Measurements from ENCODE around the gene THSD4.

The THSD4 gene

GRCh38 chr15:71742964-71743363 lies 627.7 kb downstream of the THSD4 start:
- no peak for DNase-seq

- peak; percentile 58 for DNase-seq
Measured at GRCh38 chr15:71743861-71744382, 628.7 kb downstream of the THSD4 start.

GRCh38 chr15:71746719-71747118 lies 631.4 kb downstream of the THSD4 start:
- no peak for DNase-seq

GRCh38 chr15:71747128-71748083 lies 632.1 kb downstream of the THSD4 start:
- DNase-seq = no peak

GRCh38 chr15:71748293-71748718 lies 633.0 kb downstream of the THSD4 start:
- no peak for DNase-seq

- DNase-seq = no peak
Measured at GRCh38 chr15:71749500-71749899, 634.2 kb downstream of the THSD4 start.

GRCh38 chr15:71752128-71752527 lies 636.9 kb downstream of the THSD4 start:
- DNase-seq = no peak

- peak; percentile 47 for DNase-seq
Measured at GRCh38 chr15:71752604-71753289, 637.5 kb downstream of the THSD4 start.

- DNase-seq = no peak
Measured at GRCh38 chr15:71753346-71753745, 638.1 kb downstream of the THSD4 start.

GRCh38 chr15:71754660-71755059 lies 639.4 kb downstream of the THSD4 start:
- DNase-seq = no peak

- no peak for DNase-seq
Measured at GRCh38 chr15:71755092-71755970, 640.1 kb downstream of the THSD4 start.

- DNase-seq = no peak
Measured at GRCh38 chr15:71756599-71757352, 641.5 kb downstream of the THSD4 start.

- DNase-seq = no peak
Measured at GRCh38 chr15:71757741-71758530, 642.7 kb downstream of the THSD4 start.

GRCh38 chr15:71758711-71759110 lies 643.4 kb downstream of the THSD4 start:
- no peak for DNase-seq

GRCh38 chr15:71760852-71761251 lies 645.6 kb downstream of the THSD4 start:
- no peak for DNase-seq

- DNase-seq = no peak
Measured at GRCh38 chr15:71761649-71762048, 646.4 kb downstream of the THSD4 start.

- no peak for DNase-seq
Measured at GRCh38 chr15:71768184-71768583, 652.9 kb downstream of the THSD4 start.

GRCh38 chr15:71773206-71773859 lies 658.1 kb downstream of the THSD4 start:
- no peak for DNase-seq

- DNase-seq = no peak
Measured at GRCh38 chr15:71775856-71776255, 660.6 kb downstream of the THSD4 start.

GRCh38 chr15:71776304-71776703 lies 661.0 kb downstream of the THSD4 start:
- DNase-seq = no peak
